ENCODE data around the gene NEO1.

DNA sequence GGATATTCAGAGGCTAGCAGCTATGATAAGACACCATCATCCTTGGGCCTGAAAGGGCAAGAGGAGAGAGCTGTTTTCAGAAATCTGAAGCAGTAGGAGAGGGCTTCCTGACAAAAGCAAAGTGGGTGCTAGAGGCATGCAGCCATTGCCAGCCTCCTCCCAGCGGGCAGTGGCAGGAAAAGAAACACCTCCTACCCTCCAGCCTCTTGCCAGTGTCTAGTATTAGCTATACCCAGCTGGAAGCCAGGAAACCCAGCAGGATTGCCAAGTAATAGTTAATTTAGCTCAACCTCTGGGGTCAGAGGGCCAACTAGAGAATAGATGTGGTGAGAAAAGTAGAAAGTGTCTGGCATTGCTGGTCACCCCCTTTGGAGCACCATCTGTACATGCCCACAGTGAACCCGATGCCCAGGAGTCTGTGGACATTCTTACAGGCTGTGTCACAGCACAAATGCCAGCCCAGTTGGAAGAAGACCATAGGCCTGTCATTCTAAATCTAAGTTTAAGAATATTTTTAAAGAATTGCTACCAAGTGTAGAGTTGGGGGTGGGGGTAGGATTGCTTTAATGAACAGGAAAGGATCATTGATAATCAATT lies 231.2 kb downstream of the NEO1 start:
- TF ChIP-seq, protein P1, sequence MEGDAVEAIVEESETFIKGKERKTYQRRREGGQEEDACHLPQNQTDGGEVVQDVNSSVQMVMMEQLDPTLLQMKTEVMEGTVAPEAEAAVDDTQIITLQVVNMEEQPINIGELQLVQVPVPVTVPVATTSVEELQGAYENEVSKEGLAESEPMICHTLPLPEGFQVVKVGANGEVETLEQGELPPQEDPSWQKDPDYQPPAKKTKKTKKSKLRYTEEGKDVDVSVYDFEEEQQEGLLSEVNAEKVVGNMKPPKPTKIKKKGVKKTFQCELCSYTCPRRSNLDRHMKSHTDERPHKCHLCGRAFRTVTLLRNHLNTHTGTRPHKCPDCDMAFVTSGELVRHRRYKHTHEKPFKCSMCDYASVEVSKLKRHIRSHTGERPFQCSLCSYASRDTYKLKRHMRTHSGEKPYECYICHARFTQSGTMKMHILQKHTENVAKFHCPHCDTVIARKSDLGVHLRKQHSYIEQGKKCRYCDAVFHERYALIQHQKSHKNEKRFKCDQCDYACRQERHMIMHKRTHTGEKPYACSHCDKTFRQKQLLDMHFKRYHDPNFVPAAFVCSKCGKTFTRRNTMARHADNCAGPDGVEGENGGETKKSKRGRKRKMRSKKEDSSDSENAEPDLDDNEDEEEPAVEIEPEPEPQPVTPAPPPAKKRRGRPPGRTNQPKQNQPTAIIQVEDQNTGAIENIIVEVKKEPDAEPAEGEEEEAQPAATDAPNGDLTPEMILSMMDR (IDR thresholded peaks at IDR 0.05; ENCODE audit: low read length): no peak
- no peak for TF ChIP-seq EZH2 (optimal IDR thresholded peaks at IDR 0.05; ENCODE audit: low read depth, low read length)
